ENCODE measurements around the gene MBD6.

DNA sequence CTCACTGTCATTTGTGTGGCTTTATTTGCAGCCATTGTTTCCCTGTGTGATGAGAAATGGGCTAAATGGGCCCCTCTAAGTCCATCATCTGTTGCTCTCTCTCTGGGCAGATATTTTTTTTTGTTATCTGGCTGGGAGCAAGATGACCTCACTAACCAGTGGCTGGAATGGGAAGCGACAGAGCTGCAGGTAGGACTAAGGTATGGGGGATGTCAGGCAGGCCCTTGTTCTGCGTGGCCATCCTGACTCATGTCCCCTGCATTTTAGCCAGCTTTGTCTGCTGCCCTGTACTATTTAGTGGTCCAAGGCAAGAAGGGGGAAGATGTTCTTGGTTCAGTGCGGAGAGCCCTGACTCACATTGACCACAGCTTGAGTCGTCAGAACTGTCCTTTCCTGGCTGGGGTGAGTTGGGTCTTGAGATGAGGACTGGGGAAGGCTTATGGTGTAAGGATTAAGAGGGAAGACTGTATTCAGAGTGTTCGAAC lies 33.4 kb upstream of the MBD6 start:
- TF ChIP-seq EZH2 (IDR thresholded peaks at IDR 0.05; ENCODE audit: insufficient read depth, poor library complexity, severe bottlenecking): no peak
- no peak for TF ChIP-seq EZH2phosphoT487 (IDR thresholded peaks at IDR 0.05; ENCODE audit: insufficient read depth, low read depth)
